Medulla oblongata (tissue), 1 donor: Measurements from ENCODE around the gene PDIA4.
"Not testable (repeated sequence)": the region's sequence is repeated elsewhere in the genome, so short reads cannot be mapped to it uniquely, and the experiment has no call there.

Source experiments
- DNase-seq: peaks from one replicate; pipeline ENCODE4 v3.0.0-alpha.2; 2015; ENCODE audit errors: extremely low spot score

Gene PDIA4

DNA sequence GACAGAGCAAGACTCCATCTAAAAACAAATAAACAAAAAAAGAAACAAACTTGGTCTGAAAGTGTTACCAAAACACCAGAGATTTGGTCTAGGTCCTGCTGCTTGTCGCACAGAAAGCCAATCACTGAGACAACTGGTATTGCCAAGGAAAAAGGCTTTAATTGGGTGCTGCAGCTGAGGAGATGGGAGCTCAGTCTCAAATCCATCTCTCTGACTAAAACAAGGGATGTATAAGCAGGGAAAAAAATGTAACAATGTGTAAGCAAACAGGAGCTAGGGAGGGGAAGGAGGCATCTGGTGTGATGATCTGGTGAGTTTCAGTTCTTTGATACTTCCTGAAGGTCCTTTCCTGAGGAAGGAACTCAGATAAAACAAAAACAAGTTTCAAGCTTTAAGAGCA, 8.4 kb upstream of the PDIA4 start:
- no peak for DNase-seq

DNA sequence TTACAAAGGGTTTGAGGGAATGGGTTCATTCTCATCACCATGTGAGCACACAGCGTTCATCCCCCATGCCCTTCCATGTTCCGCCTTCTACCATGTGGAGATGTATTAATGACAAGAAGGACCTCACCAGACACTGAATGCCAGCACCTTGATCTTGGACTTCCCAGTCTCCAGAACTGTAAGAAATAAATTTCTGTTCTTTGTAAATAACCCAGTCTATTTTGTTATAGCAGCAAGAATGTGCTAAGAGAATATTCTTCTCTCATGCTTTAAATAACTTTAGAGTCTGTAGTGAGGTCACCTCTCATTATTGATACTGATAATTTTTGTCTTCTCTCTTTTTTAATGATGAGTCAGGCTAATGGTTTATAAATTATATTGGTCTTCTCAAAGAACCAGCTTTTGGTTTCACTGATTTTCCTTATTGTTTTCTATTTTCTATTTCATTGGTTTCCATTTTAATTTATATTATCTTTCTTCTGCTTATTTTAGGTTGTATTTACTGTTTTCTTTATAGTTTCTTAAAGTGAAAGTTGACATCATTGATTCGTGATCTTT, 3.1 kb upstream of the PDIA4 start:
- DNase-seq = no peak

DNA sequence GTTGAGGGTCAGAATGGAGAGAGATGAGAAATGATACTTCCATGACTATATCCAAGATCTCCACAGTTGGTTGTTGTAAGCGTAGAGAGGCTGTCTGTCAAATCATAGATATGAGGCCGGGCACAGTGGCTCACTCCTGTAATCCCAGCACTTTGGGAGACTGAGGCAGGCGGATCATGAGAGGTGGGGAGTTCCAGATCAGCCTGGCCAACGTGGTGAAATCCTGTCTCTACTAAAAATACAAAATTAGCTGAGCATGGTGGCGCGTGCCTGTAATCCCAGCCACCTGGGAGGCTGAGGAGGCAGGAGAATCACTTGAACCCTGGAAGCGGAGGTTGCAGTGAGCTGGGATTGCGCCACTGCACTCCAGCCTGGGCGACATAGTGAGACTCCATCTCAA, 2.1 kb upstream of the PDIA4 start:
- DNase-seq = not testable (repeated sequence)

DNA sequence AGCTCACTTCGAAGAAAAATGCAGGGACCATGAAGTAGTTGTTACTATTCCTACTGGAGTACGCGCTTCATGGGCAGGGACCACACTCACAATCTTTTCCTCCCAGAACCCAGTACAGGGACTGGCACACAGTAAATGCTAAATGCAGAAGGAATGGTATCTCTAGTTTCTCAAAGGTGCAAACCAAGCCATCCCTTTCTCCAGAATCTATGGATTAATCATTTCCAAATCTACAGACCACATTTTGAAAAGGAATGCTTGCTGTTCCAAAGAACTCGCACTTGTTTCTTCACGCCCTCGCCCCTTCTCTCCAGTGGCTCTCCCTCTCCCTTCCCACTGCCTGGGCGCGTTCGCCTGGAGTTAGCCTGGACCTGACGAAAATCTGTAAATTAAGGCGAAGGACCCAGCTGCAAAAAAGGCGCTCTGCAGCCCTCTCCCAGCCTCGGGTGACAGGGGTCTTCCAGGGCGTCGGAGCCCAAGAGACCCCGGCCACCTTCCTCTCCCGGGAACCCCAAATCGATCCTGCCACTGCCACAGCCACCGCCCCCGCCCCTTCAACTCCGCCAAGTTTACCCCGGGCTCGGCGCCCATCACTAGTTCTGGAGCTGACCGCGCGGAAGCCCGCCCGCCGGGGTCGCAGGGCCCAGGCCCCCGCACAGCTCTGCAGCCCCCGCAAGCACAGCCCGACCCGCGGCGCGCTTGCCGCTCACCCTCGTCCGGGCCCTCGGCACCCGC, 527 bp downstream of the PDIA4 start:
- no peak for DNase-seq

DNA sequence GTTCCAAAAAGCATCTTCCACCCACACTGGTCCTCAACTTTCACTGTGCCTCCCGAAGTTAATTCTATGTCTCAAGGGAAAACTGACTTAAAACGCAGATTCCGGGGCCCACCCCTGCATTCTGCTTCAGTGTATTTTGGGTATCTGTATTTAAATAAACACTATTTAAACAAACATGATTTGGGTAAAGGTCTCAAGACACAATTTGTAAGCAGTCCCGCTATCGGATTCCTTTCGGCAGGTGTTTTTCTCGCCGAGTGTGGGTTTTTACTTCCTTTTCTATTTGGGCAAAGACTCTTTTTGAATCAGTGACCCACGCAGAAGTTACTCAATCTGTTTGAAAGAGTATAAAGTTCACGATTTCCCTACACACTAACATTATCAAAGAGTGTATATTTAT, 1.2 kb downstream of the PDIA4 start:
- no peak for DNase-seq

DNA sequence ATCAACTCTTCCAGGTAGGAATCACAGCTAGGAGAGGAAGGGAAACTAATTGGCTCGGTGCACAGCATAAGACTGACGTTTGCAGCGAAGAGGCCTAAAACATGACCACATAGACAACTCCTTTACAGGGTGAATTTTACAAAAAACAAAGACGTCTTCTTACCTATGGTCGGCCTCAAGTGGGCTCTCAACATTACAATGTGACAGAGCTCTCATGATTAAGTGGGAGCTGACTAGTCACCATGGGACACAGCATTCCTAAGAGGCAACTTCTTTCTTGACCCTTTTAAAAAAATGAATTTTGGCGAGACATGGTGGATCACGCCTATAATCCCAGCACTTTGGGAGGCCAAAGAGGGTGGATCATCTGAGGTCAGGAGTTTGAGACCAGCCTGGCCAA, 4.6 kb downstream of the PDIA4 start:
- no peak for DNase-seq

DNA sequence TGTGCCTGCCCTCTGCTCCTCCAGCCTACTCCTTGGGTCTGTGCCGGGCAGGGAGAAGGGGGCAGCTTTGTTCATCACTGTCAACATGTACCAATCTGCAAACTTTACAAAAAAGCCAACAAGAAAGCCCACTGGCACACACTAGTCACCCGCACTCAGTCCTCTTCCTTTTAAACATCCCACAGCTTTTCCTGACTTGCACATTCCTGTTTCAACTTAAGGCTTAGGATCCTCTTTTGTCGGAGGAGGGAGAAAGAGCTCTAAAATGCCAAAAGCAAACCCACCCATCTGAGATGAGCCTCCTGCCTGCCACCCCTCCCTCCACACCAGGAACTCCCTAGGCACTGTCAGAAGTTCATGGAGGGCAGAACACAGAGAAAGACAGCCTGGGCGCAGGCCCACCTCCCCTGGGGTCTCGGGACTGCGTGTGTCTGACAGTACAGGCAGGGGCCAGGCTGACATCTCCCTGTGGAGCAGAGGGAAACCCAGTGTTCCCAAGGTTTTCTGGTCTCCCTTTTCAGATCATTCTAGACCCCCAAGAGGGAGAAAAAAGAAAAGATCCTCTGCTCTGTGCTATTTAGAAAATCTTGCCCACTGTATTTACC, 5.4 kb downstream of the PDIA4 start:
- DNase-seq = no peak

DNA sequence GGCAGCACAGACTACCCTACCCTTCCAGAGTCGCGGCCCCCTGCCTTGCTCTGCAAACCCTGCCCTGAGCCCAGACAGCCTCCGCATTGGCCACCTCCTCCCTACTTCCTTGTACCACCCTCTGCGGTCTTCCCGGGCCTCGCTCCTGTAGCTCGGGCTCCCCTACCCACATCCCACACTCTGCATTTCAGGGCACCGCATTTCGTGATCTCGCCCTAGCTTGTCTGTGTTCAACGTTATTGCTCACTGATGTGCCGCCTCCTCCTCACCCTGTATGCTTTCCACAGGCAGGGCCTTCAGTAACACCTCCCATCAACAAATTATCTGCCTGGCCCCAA, 6.6 kb downstream of the PDIA4 start:
- DNase-seq = no peak

DNA sequence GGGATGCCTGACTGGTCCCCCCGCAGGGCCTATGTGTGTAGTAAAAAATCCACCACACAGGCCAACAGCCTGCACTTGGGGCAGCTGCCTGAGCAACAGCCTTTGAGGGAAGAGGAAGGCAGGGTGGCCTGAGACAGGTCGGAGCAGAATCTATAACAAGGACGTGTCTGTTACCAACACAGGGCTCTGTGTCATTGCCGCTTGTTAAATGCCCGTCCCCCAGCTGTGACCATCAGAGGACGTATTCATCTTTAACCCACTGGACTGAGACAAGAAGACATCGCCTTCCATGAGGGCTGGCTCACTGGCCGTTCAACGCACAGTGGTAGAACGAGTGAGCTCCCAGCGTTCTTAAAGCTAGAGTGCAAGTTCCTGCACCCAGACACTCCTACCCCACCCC, 7.8 kb downstream of the PDIA4 start:
- DNase-seq = peak; percentile 71

DNA sequence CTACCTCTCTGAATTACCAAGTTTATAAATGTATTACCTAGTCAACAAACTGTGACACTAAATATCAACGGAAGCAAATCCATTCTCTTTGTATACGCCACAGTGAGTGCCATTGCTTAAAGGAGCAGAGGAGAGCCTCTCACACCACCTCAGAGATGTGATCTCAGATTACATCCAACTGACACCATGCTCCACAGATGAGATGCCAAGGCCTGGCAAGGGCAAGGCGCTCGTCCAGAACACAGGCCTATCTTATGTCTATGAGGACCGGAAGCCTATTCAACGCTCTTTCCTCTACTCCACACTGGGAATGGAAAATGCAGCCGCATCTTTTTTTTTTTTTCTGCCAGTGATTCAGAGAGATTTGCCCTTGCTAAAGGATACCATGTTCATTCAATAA, 11.4 kb downstream of the PDIA4 start:
- no peak for DNase-seq

DNA sequence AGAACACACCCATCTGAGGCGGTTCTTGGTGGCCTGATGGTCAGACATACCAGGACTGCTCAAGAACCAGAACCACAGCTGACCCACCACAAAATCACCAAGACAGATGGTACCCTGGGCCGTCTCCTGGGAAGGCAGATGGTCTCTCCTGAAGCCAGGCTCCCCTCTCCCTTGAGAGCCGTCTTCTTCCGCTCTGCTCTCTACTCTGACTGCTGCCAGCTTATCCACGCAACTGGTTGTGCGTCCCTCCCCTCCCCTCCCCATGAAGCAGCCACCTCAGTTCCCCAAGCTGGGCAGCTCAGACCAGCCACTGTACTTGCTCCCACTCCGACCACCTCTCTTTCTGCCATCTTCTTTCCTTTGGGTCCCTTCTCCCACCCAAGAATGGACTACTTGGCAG, 14.0 kb downstream of the PDIA4 start:
- DNase-seq = no peak

DNA sequence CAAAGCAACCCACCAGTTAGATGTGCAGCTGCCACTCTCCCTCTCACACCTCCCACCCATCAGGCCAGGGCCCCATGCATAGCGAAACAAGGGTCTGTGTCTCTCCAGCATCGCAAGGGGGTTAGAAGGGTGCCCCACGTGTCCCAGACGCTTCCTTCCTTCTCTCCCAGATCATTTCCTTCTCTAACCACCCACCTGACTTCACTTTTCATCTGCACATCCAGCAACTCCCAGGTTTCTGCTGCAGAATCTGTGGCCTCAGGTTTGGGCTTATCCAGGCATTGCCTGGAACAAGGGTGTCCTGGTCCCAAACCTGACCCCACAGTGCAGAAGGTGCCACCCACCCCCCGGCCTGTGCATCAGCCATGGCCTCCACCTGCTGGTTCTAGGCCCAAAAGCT, 14.4 kb downstream of the PDIA4 start:
- DNase-seq = no peak

DNA sequence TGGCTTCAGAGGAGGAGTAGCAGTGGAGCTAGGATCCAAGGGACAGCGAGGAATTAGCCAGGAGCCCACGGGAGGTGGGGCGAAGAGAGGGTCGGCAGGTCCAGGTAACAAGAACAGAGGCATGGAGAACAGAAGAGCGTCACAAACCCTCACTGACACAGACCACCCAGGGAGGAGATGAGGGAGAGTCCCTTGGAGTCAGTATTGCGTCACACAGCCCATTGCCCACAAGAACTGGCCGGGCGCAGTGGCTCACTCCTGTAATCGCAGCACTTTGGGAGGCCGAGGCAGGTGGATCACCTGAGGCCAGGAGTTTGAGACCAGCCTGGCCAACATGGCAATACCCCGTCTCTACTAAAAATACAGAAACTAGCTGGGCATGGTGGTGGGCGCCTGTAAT, 15.6 kb downstream of the PDIA4 start:
- DNase-seq = not testable (repeated sequence)

DNA sequence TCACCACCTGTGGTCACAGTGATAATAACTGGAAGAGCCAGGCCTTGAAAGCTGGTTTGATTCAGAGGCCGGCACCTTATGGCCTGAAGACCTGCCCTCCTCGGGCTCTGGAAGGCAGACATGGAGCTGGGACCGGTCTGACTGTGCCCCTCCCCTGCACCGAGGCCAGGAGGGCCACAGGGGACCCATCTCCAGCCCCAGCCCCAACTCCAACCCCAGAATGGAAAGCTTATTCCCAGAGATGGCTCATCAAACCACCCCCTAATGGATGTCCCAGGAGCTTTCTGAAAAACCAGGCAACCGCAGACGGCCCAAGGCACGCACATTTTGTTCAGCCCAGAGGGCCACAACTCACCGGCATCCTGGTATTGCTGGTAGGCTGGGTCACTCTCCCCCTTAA, 16.8 kb downstream of the PDIA4 start:
- DNase-seq = no peak

DNA sequence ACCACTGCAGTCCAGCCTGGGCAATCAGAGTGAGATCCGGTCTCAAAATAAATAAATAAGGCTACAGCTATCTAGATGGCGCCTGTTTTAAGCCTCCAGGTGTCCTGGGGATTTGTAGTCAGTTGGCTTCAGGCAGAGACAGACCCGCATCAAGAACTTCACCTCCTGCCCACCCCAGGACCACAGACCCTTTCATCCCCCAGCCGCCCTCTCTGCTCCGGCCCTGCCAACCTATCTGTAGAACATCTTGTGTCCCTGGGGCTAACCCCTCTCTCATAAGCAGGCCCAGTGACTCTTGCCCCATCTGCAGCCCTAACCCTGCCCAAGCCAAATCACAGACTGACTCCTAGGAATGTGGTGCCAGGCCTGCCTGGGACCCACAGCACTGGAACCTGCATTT, 17.9 kb downstream of the PDIA4 start:
- no peak for DNase-seq

DNA sequence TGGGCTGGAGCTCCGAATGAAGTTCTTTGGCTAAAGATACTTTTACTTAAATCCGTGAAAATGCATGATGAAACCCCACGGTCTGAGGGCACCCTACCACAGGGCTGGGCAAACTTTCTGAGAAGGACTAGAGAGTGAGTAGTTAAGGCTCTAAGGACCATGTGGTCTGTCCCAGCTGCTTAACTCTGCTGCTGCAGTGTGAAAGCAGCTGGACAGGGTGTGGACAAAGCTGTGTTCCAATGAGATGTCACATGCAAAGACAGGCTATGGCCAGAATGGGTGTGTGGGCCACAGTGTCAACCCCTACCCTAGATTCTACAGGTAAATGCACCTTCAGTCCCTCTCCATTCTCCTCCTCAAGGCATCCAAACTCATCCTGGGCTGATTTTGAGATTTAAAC, 18.8 kb downstream of the PDIA4 start:
- DNase-seq = no peak

DNA sequence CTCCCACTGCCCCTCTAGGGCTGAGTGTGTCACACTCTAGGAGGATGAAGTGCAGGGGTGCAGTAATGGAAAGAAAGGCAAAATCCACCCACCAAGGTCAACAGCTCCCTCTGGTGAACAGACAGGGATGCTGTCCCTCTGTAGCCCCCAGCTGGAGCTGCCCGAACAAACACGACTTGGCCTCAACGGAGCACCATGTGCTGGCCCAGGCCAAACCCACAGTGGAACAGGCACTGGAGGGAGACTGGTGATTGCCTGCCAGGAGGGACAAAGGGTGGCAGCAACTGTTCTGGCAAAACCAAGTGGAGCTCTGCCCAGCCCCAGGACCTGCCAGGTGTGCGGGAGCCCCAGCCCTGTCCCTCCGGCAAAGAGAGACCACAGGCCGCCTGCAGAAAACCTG, 20.7 kb downstream of the PDIA4 start:
- no peak for DNase-seq

DNA sequence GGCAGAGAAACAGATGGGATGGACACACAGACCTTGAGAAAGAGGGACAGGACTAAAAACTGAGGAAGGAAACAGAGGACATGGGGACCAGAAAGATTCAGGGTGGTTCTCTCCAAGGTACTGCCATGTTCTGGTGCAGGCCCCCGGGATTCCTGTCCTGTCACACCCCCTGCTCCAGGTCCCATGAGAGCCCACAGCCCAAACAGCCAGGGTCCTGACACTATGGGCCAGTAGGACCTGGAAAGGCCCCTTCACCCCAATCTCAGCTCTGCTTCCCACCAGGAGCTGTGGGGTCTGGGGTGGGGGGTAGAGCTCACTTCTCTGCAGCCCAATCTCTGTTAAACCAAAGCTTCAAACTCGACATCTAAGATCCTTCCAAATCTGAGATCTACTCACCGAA, 21.2 kb downstream of the PDIA4 start:
- no peak for DNase-seq

DNA sequence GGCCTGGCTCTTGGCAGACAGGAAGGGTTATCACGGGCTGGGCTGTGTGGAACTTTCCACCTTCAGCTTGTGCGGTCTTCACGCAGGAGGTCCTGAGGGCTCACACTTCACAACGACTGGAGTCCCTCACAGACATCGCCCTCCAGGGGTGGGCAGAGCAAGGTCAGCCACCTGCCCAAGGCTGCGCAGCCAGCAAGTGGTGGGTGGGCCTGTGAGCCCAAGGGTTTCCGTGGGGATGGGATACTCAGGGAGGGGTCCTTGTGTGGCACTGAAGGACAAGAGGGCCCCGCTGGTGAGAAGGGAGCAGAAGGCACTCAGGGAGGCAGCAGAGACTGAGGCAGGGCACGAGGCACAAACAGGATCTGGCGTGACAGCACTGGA, 22.0 kb downstream of the PDIA4 start:
- no peak for DNase-seq

DNA sequence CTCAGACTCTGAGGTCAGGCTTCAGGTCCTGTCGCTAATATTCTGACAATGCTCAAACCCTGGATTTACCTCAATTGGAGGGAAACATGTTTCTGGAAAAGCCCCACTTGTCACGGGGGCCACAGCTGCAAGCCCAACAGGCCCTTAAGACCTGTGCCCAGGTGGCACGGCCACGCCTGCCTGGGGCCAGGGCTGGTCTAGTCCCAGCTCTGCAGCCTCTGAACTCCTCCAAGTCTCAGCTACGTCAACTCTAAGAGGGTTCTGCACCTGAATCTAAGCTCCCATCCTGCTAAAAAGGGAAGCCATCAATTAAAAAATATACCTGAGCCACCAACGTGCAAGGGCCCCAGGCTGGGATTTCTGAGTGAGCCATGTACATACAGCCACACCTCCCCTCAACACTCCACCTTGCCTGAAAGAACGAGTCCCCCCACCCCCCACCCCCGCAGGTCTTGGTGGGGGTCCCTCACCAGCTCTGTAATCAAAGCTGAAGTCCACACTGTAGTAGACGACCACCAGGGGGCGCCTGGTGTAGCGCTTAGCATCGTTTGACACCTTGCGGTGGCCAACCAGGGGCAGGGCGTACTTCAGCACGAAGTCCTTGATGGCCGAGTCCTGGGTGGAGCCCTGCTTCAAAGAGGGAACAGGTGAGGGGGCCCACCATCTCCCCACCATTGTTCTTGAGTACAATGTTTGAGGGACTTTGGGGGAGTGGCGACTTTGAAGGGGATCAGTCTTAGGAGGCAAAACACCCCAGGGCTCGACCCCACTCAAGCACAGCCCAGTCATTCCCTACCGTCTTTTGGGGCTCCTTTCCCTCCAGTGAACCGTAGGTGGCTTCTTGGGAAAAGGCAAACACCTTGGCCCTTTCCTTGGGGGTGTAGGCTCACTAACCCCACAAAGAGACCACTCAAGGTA, 22.6 kb downstream of the PDIA4 start:
- peak; percentile 82 for DNase-seq

DNA sequence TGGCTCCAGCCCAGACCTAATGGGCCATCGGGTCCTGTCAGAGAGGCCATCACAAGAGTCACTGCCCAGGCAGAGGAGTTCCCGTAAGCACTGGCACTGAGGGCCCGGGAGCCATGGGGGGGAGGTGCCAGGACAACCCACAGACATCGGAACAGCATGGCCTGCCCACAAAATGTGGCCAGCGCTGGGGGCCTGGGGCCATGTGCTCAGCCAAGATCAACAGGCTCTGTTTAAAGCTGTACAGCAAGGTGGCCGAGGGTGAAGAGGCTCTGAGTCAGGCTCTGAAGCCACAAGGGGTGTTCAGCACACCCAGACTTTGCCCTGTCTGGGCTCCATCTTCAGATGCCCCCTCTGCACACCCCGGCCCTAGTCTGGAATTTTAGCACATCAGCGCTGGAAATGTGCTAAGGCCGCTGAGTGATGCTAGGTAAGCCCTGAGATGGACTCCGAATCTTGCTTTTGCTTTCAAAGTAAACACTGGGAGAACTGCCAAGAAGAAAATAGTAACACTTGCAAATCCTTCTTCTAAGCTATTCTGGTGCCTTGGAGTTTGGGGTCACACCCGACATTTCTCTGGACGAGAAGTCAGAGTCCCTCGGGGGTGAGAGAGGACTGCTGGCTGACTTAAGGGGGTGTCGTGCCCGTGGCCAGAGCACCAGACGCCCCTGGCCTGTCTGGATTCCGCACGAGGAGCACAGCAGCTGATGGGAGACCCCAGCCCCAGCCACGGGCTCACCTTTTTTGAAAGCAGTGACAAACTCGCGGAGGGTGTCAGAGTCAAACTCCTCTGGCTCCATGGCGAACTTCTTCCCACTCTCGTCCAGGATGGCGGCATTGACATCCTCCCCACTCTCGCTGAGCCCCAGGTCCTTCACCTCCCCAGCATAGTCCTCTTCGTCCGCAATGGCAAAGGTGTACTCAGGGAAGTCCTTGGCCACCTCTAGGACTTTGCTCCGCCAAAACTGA, 23.6 kb downstream of the PDIA4 start:
- DNase-seq = no peak
